Measurements from ENCODE around the gene ACAA1. TPM values are rescaled to one million over a fixed set of nuclear protein-coding genes. Genes with fewer than 3 reads are reported as not detected.

Gene ACAA1
- total RNA-seq, 1 experiment from 2014 or later: 44.5 TPM

DNA sequence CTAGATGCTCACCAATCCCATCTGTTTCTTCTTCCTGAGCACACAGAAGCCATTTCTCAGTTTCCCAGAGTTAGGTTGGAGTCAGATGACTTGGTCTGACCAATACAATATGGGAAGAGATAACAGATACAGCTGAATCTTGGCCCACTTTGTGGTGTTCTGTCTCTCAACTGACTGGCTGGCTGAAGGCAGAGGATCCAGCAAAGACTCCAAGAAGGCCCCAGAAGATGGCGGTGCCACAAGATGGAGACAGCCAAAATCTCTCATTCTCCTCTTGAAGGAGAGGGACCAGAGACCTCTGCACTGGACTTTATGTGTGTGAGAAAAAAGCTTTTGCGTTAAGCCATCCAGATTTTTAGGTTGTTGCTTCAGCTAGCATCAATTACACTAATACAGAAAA, 20.2 kb upstream of the ACAA1 start:
- DNase-seq (ENCODE audit: low read depth): no peak
- in situ Hi-C loops (cut with HindIII; ENCODE audit: low pct_unique_long_range_greater_than_20kb, low sequenced_read_pairs): no loop called here

DNA sequence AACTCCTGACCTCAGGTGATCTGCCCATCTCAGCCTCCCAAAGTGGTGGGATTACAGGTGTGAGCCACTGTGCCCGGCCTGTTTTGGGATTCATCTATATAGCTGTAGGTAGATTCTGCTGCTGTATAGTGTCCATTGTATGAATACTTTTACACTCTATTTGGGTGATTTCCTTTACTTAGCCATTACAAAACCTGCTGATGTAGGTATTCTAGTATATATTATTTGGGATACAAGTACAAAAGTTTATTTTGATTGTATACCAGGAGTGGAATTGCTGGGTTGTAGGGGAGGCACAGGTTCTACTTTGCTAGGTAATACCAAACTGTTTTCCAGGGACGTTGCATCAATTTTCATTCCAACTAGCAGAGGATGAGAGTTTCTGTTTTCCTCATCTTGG, 18.9 kb upstream of the ACAA1 start:
- in situ Hi-C loops (cut with HindIII; ENCODE audit: low pct_unique_long_range_greater_than_20kb, low sequenced_read_pairs): no loop called here
- no peak for DNase-seq (ENCODE audit: low read depth)

DNA sequence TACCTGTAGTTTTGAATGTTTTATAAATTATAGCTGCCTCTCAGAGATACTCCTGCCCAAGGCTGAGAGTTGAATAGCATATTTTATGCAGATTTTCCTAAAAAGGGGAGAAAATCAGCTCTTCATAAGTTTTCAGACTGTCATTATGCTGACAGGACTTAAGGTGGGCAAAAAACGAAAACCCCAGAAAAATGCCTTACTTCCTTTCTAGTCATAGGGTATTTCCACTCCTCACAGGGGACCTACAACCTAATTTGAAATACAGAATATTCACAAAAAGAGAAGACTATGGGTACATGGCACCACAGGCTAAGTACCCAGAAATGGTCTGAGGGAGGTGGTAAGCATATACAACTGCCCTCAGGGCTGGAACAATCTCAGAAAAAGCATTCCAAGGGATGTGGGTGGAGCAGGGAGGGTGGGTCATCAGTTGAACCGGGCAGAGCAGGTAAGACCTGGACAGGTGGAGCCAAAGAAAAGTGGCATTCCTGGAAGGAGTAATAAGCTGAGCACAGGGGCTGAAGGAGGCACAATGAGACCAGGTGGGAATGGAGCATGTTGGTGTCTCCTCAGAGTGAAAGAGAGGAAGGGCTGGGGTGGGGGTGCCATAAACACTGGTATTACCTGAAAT, 17.8 kb upstream of the ACAA1 start:
- in situ Hi-C loops (cut with HindIII; ENCODE audit: low pct_unique_long_range_greater_than_20kb, low sequenced_read_pairs): no loop called here
- DNase-seq (ENCODE audit: low read depth): no peak

DNA sequence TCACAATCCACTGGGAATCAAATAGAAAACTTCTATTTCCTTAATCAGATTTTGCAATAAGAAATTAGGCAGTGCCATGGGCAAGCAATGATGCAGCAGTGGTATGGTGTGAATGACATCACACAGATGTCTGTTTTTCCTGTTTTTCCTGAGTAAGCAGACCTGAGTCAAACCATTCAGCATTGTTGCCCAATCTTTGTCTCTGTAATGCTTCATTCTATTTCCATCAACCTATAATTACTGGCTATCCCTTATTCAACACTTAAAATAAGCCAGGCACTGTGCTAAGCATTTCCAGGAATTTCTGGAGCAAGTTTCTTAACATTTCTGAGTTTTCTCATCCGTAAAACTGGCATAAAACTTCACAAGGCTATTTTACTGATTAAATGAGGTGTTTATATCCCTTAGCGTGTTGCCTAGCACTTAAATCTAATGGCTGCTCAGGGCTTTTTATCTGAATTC, 17.1 kb upstream of the ACAA1 start:
- in situ Hi-C loops (cut with HindIII; ENCODE audit: low pct_unique_long_range_greater_than_20kb, low sequenced_read_pairs): no loop called here
- DNase-seq (ENCODE audit: low read depth): peak; percentile 19

DNA sequence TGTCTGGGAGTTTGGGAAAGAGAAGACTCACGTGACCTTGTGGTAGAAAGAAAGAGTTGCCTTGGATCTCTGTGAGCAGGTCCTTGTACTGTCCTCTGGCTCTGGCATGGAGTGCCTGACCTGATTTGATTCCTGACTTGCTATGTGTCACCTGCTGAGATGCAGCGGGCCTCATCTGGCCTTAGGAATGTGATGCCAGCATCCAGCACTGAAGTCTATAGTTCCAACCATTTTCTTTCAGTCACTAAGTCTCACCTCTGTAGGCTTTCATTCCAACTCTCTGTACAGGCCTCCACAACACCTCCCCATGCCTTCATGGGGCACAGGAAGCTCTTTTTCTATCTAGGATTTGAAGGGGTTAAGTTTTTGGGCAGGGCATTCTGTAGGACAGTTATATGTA, 16.3 kb upstream of the ACAA1 start:
- in situ Hi-C loops (cut with HindIII; ENCODE audit: low pct_unique_long_range_greater_than_20kb, low sequenced_read_pairs): no loop called here

DNA sequence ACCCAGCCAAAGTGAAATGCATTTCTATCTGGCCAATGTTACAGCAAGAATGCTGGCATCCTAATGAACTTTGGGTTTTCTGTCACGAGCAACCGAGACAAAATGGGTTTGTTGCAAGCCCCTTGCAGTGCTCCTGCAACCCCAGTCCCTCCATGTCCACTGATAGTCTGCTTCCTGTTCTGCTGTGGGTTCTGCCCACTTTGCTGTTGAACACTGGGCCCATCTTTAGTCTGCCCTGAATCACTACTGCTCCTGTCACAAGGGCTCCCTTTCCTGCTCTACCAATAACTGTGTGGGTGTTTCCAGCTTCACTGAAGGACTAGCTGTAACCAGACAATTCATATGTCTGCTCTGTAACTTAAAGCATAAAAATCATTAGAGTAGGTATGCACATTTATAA, 15.7 kb upstream of the ACAA1 start:
- DNase-seq (ENCODE audit: low read depth): no peak
- in situ Hi-C loops (cut with HindIII; ENCODE audit: low pct_unique_long_range_greater_than_20kb, low sequenced_read_pairs): no loop called here

More for the DNA sequence above, 16.3 kb upstream of the ACAA1 start:
- DNase-seq (ENCODE audit: low read depth): no peak

DNA sequence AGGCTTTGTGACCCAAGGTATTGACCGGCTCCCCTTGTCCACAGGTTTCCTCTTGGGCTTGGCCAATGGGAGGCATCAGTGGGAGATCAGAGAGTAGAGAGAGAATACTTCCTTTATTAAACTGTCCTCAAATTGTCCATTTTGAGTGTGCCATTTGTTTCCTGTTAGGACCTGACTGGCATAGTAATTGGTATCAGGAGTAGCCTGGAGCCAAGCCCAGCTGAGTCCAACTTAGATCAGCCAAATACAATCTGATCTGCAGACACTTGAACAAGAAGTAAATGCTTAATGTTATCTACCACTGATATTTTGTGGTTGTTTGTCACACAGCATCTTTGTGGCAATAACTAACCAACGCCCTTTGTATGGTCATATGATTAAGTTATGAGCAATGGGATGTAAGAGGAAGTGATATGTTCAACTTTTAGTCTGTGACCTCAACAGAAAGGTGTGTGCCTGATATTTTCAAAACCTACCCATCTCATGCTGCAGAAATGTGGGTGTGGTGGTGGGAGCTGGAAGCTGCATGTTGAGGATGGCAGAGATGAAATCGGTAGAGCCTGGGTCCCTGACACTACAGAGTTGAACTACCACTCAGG, 14.8 kb upstream of the ACAA1 start:
- no peak for DNase-seq (ENCODE audit: low read depth)
- in situ Hi-C loops (cut with HindIII; ENCODE audit: low pct_unique_long_range_greater_than_20kb, low sequenced_read_pairs): no loop called here

DNA sequence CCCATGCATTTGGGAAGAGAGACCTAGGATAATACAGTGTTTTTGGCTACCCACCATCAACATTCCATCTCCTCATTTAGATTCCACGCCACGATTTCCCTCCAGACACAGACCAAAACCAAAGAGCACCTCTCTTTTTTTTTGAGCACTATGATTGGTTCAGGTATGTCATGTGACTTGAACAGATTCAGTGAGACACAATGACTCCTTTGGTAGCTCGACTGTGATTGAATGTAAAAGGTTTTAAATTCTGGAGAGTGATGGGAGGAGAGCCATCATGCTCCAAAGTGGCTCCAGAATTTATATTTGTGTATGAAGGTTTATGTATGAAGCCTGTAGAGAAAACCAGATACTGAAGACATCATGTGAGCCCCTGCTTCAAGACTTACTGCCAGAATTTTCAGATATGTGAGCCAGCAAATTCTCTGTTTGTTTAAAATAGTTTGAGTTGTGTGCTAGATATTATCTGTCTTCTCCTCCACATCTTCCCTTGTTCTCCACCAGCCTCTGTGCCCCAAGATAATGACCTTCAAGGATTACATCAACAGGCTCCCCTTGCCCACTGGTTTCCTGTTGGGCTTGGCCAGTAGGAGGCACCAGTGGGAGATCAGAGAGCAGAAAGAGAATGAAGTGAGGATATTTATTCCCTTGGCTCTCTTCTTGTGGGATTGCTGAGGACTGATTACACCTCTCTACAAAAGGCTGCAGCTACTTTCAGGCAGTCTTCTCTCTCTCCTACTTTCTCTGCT, 14.0 kb upstream of the ACAA1 start:
- in situ Hi-C loops (cut with HindIII; ENCODE audit: low pct_unique_long_range_greater_than_20kb, low sequenced_read_pairs): no loop called here
- no peak for DNase-seq (ENCODE audit: low read depth)

DNA sequence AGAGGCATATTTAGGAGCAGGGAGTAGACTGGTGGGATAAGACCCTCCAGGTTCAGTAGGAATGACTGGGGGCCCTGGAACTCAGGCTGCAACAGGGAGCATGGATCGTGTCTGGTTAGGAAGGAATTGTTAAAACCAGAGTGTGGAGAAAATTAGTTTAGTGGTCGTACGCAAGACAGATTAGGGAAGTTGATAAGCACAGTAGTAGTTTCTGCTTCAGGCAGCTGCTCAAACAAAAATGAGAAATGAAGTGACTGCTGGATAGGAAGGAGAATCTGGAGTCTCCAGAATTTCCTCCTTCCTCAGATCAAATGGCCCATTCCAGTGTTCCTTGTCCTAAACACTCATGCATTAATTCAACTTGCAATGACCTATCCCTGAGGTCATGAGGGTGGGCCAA, 12.8 kb upstream of the ACAA1 start:
- in situ Hi-C loops (cut with HindIII; ENCODE audit: low pct_unique_long_range_greater_than_20kb, low sequenced_read_pairs): no loop called here
- no peak for DNase-seq (ENCODE audit: low read depth)

DNA sequence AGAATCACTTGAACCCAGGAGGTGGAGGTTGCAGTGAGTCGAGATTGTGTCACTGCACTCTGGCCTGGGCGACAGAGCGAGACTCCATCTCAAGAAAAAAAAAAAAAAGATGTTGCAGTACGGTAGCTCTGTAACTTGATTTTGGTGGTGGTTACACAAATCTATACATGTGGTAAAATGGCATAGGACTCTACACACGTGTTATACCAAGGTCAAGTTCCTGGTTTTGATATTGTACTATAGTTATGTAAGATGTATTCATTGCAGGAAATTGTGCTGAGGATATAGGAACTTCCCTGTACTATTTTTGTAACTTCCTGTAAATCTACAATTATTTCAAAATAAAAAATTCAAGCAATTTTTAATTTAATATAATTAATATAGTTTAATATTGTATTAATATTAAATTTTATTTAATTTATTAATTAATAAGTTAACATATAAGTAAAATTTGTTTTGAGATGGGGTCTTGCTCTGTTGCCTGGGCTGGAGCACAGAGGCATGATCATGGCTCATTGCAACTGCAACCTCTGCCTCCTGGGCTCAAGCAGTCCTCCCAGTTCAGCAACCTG, 11.5 kb upstream of the ACAA1 start:
- no peak for DNase-seq (ENCODE audit: low read depth)
- in situ Hi-C loops (cut with HindIII; ENCODE audit: low pct_unique_long_range_greater_than_20kb, low sequenced_read_pairs): no loop called here

DNA sequence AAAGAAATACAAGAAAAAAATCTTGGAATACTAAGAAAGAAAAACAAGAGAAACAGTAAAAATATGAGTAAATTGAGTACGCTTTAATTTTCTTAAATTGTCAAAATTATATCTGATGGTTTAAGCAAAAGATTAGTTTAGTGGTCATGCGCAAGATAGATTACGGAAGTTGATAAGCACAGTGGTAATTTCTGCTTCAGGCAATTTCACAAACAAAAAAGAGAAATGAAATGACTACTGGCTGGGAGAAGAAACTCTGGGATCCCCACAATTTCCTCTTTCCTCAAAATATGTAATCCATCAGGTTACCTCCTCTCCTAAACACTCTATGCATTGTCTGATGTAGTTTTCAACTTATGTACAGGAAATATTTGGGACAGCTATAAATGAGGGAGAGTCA, 10.5 kb upstream of the ACAA1 start:
- DNase-seq (ENCODE audit: low read depth): no peak
- in situ Hi-C loops (cut with HindIII; ENCODE audit: low pct_unique_long_range_greater_than_20kb, low sequenced_read_pairs): no loop called here

DNA sequence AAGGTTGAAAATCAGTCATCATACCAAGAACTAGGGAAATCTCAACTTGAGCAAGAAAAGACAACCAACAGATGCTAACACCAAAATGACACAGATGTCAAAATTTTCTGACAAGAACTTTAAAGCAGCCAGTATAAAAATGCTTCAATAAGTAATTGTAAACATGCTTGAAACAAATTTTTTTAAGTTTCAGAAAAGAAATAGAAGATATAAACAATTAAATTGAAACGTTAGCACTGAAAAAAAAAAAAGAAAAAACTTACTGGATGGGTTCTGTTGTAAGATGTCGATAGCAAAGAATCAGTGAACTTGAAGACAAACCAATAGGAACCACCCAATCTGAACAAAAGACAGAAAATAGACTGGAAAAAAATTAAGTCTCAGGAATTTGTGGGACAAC, 9.6 kb upstream of the ACAA1 start:
- in situ Hi-C loops (cut with HindIII; ENCODE audit: low pct_unique_long_range_greater_than_20kb, low sequenced_read_pairs): no loop called here
- DNase-seq (ENCODE audit: low read depth): no peak

DNA sequence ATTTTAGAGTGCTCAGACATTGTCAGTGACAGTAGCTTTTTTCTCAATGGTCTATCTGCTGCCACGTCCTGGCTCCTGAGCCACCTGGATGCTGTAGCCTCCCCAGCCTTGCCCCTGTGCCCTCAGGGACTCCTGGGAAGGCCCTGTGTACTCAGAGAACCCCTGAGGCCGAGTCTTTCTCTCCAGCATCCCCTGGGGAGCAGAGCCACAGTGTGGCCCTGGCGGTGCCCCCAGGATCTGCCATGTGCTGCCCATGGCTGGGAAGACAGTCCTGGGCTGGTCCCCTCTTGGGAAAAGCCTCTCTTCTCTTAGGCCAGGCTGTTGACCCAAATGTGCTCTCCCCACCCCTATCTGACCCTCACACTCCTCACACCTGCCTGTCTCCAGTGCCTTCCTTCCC, 6.6 kb upstream of the ACAA1 start:
- no peak for DNase-seq (ENCODE audit: low read depth)
- in situ Hi-C loops (cut with HindIII; ENCODE audit: low pct_unique_long_range_greater_than_20kb, low sequenced_read_pairs): no loop called here

DNA sequence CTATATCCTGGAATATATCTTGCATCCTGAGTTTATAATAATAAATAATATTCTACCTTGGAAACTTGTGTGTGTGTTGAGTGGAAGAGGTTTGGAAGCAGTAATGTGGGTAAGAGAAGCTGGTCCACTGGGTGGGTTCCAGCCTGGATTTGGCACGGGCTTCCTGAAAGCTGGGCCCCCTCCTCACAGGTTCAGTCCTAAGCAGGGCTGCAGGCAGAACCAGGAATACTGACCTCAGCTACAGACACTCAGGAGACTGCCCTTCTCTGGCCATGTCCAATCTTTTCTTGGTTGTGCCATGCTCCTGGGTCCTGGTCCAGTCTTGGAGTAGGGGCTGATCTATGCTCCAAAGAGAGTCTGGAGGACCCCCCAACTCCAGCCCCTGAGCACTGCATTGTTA, 6.0 kb upstream of the ACAA1 start:
- in situ Hi-C loops (cut with HindIII; ENCODE audit: low pct_unique_long_range_greater_than_20kb, low sequenced_read_pairs): no loop called here
- DNase-seq (ENCODE audit: low read depth): no peak

DNA sequence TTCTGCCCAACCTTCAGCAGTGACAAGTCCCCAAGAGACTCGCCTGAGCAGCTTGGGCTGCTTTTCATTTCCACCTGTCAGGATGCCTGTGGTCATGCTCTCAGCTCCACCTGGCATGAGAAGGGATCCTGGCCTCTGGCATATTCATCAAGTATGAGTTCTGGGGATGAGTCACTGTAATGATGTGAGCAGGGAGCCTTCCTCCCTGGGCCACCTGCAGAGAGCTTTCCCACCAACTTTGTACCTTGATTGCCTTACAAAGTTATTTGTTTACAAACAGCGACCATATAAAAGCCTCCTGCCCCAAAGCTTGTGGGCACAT, 5.0 kb upstream of the ACAA1 start:
- DNase-seq (ENCODE audit: low read depth): no peak
- in situ Hi-C loops (cut with HindIII; ENCODE audit: low pct_unique_long_range_greater_than_20kb, low sequenced_read_pairs): no loop called here

DNA sequence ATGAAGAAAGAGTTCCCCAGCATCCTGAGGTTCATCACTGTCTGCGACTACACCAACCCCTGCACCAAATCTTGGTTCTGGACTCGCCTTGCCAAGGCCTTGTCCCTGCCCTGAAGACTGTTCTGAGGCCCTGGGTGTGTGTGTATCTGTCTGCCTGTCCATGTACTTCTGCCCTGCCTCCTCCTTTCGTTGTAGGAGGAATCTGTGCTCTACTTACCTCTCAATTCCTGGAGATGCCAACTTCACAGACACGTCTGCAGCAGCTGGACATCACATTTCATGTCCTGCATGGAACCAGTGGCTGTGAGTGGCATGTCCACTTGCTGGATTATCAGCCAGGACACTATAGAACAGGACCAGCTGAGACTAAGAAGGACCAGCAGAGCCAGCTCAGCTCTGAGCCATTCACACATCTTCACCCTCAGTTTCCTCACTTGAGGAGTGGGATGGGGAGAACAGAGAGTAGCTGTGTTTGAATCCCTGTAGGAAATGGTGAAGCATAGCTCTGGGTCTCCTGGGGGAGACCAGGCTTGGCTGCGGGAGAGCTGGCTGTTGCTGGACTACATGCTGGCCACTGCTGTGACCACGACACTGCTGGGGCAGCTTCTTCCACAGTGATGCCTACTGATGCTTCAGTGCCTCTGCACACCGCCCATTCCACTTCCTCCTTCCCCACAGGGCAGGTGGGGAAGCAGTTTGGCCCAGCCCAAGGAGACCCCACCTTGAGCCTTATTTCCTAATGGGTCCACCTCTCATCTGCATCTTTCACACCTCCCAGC, 4.4 kb upstream of the ACAA1 start:
- DNase-seq (ENCODE audit: low read depth): no peak
- in situ Hi-C loops (cut with HindIII; ENCODE audit: low pct_unique_long_range_greater_than_20kb, low sequenced_read_pairs): no loop called here

DNA sequence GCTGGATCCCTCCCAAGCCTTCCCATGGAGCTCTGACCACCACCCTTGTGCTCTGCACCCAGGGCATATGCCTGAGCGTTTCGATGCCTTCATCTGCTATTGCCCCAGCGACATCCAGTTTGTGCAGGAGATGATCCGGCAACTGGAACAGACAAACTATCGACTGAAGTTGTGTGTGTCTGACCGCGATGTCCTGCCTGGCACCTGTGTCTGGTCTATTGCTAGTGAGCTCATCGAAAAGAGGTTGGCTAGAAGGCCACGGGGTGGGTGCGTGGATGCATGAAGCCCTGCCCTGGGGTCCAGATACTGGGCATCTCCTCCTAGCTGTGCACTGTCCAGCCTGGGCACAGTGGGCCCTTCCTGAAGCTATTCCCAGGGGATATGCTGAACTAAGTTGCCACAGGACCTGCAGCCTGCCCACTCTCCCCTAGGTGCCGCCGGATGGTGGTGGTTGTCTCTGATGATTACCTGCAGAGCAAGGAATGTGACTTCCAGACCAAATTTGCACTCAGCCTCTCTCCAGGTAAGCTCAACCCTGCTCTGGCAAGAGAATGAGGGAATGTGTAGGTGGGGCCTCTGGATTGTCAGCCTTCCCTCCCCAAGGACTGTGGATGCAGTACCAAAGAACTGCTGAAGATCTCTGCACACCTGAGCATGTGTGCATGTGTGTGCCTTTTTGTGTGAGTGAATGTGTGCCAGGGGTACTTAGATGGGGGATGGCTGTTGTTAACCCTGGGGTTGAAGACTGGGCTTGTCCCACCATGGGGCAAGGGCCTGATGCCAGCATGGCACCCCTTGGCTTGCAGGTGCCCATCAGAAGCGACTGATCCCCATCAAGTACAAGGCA, 3.6 kb upstream of the ACAA1 start:
- in situ Hi-C loops (cut with HindIII; ENCODE audit: low pct_unique_long_range_greater_than_20kb, low sequenced_read_pairs): no loop called here
- DNase-seq (ENCODE audit: low read depth): no peak

DNA sequence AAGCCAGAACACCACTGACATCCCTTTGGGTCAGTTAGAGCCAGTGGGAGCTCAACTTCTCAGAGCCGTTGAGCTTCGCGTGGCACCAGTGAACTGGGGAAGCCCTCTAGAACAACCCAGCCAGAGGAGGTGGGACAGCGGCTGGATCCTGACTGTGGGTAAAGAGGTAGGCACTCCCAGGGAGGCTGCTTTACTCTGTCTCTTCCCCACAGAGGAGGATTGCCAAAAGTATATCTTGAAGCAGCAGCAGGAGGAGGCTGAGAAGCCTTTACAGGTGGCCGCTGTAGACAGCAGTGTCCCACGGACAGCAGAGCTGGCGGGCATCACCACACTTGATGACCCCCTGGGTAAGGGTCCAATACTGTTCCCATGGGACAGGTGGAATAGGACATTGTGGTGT, 2.7 kb upstream of the ACAA1 start:
- in situ Hi-C loops (cut with HindIII; ENCODE audit: low pct_unique_long_range_greater_than_20kb, low sequenced_read_pairs): no loop called here
- DNase-seq (ENCODE audit: low read depth): no peak

Data from Caki2 (cell line).